Chondrocyte (in vitro differentiated cells): ENCODE data around the gene FARP1. TPM values are rescaled to one million over a fixed set of nuclear protein-coding genes. Genes with fewer than 3 reads are reported as not detected.

Experiments
- DNase-seq: peaks from one replicate; pipeline ENCODE4 v3.0.0; 2021; ENCODE audit warnings: mixed read lengths, low spot score
- H3K27ac Mint-ChIP-seq: one replicate; pipeline ENCODE4 v1.8.0; 2021; ENCODE audit warnings: mild to moderate bottlenecking, moderate library complexity, mixed read lengths; ENCODE audit not compliant: unreplicated experiment
- H3K27me3 Mint-ChIP-seq: 2 replicates; pipeline ENCODE4 v1.8.0; 2021; ENCODE audit warnings: low read depth, mixed read lengths
- H3K36me3 Mint-ChIP-seq: 2 replicates; pipeline ENCODE4 v1.8.0; 2021; ENCODE audit warnings: low read depth, mixed read lengths
- H3K4me1 Mint-ChIP-seq: 2 replicates; pipeline ENCODE4 v1.8.0; 2021; ENCODE audit warnings: low read depth, mild to moderate bottlenecking, mixed read lengths
- H3K4me3 Mint-ChIP-seq: one replicate; pipeline ENCODE4 v1.8.0; 2021; ENCODE audit warnings: mild to moderate bottlenecking, moderate library complexity, mixed read lengths; ENCODE audit not compliant: unreplicated experiment
- H3K9me3 Mint-ChIP-seq: 2 replicates; pipeline ENCODE4 v1.8.0; 2021; ENCODE audit warnings: low read depth, mixed read lengths
- CTCF ChIP-seq: fragments of 200-600 bp; sonication (generic); IDR thresholded peaks from 2 replicates; pipeline ENCODE4 v1.5.0; 2021; ENCODE audit warnings: antibody characterized with exemption, mild to moderate bottlenecking, moderate library complexity
- total RNA-seq: library from RNA; stranded (reverse); gene quantifications from 3 replicates; pipeline ENCODE4 v1.2.1, GENCODE V29; 2021

FARP1 gene
- total RNA-seq, 1 donor from 2014 or later = 331 TPM

GRCh38 chr13:98479496-98480003, 336.7 kb downstream of the FARP1 start:
- Mint-ChIP-seq H3K27me3 (no peaks in the 10 kb centered on the region), H3K4me1 (peaks cover 73% of the 10 kb centered on the region)

GRCh38 chr13:98480915-98481877, 338.3 kb downstream of the FARP1 start:
- Mint-ChIP-seq H3K27ac (peak overlapping the region; percentile 84), H3K36me3 (peaks cover 3% of the 10 kb centered on the region), H3K9me3 (no peaks in the 10 kb centered on the region), H3K4me3 (no peak overlapping the region), H3K4me1 (peaks cover 78% of the 10 kb centered on the region), H3K27me3 (no peaks in the 10 kb centered on the region)
- TF ChIP-seq CTCF = no peak
- DNase-seq = no peak

More at GRCh38 chr13:98479496-98480003, 336.7 kb downstream of the FARP1 start:
- no peak for TF ChIP-seq CTCF
- Mint-ChIP-seq H3K27ac (no peak overlapping the region), H3K4me3 (no peak overlapping the region), H3K36me3 (peaks cover 3% of the 10 kb centered on the region), H3K9me3 (no peaks in the 10 kb centered on the region)
- DNase-seq = no peak

- peak; percentile 69 for TF ChIP-seq CTCF
- no peak for DNase-seq
- peaks cover 80% of the 10 kb centered on the region for H3K4me1 Mint-ChIP-seq
- no peaks in the 10 kb centered on the region for H3K9me3 Mint-ChIP-seq
- peak overlapping the region; percentile 63 for H3K4me3 Mint-ChIP-seq
- peaks cover 3% of the 10 kb centered on the region for H3K36me3 Mint-ChIP-seq
- peak overlapping the region; percentile 99 for H3K27ac Mint-ChIP-seq
- no peaks in the 10 kb centered on the region for H3K27me3 Mint-ChIP-seq
Observed at GRCh38 chr13:98482476-98483444, 339.9 kb downstream of the FARP1 start.

- Mint-ChIP-seq H3K4me1 (peaks cover 80% of the 10 kb centered on the region), H3K27ac (peak overlapping the region; percentile 99), H3K4me3 (peak overlapping the region; percentile 63), H3K9me3 (no peaks in the 10 kb centered on the region), H3K36me3 (no peaks in the 10 kb centered on the region), H3K27me3 (no peaks in the 10 kb centered on the region)
- TF ChIP-seq CTCF = peak; percentile 65
- DNase-seq = no peak
Observed at GRCh38 chr13:98483601-98484288, 340.9 kb downstream of the FARP1 start.
